OCI-LY3 (cell line): ENCODE data around the gene NPTN.
"Not testable (repeated sequence)": the region's sequence is repeated elsewhere in the genome, so short reads cannot be mapped to it uniquely, and the experiment has no call there.

Source experiments
- H2AFZ ChIP-seq: fragments of 200-600, 300-600 bp; shearing (Covaris generic); 2 replicates; pipeline ENCODE4 v1.6.0; 2014; ENCODE audit warnings: antibody characterized with exemption, low read depth, low read length
- H3K27ac ChIP-seq: fragments of 200-600, 300-600 bp; sonication (generic); 2 replicates; pipeline ENCODE4 v1.5.1; 2014; ENCODE audit warnings: mild to moderate bottlenecking, low read length, moderate library complexity, mixed read lengths
- H3K27me3 ChIP-seq: fragments of 200-600, 300-600 bp; sonication (generic); 2 replicates; pipeline ENCODE4 v1.6.1; 2014; ENCODE audit warnings: low read depth, low read length, mixed read lengths
- H3K36me3 ChIP-seq: fragments of 200-600, 300-600 bp; sonication (generic); replicated peaks from 2 replicates; pipeline ENCODE3; 2014; ENCODE audit warnings: low read depth, low read length, mixed read lengths
- H3K4me1 ChIP-seq: fragments of 300-600, 200-600 bp; sonication (generic); 2 replicates; pipeline ENCODE4 v1.6.1; 2014; ENCODE audit warnings: low read length, mixed read lengths
- H3K4me2 ChIP-seq: fragments of 200-600, 300-600 bp; sonication (generic); 2 replicates; pipeline ENCODE4 v1.6.1; 2014; ENCODE audit warnings: low read length, mixed read lengths
- H3K4me3 ChIP-seq: fragments of 300-600, 200-600 bp; sonication (generic); 2 replicates; pipeline ENCODE4 v1.5.1; 2014; ENCODE audit warnings: antibody characterized with exemption, mild to moderate bottlenecking, low read length, moderate library complexity
- H3K79me2 ChIP-seq: fragments of 300-600, 200-600 bp; shearing (Covaris generic); 2 replicates; pipeline ENCODE4 v1.6.1; 2014; ENCODE audit warnings: mild to moderate bottlenecking, low read length, mixed read lengths
- H3K9ac ChIP-seq: fragments of 300-600, 200-600 bp; shearing (Covaris generic); 2 replicates; pipeline ENCODE4 v1.6.0; 2014; ENCODE audit warnings: mild to moderate bottlenecking, low read length, moderate library complexity
- H3K9me3 ChIP-seq: fragments of 200-600, 300-600 bp; shearing (Covaris generic); 2 replicates; pipeline ENCODE4 v1.6.1; 2014; ENCODE audit warnings: low read length, mixed read lengths; ENCODE audit not compliant: insufficient read depth
- H4K20me1 ChIP-seq: fragments of 200-600, 300-600 bp; sonication (generic); 2 replicates; pipeline ENCODE4 v1.6.1; 2016; ENCODE audit warnings: low read length, mixed read lengths; ENCODE audit not compliant: insufficient read depth
- CTCF ChIP-seq: fragments of 200-600, 300-600 bp; sonication (generic); IDR thresholded peaks from 2 replicates; pipeline ENCODE4 v1.5.1; 2014; ENCODE audit warnings: antibody characterized with exemption, low read length, low read depth
- EZH2phosphoT487 ChIP-seq: fragments of 200-600 bp; shearing (Covaris generic); IDR thresholded peaks from 2 replicates; pipeline ENCODE4 v1.6.1; 2018; ENCODE audit warnings: antibody characterized with exemption, mixed run types, low read depth

NPTN gene

DNA sequence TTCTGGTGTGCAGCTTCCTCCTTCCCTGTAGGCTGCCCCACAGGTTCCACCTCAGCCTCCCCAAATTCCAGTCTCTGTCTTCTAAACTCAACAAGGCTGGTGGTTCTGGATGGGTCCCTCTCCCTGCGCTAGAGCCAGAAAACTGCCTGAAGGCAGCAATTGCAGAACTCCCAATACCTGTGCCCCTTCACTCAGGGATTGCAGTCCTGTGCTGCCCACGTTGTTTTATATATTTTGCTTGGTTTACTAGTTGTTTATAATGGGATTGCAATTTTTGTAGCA lies 14.8 kb upstream of the NPTN start:
- Histone ChIP-seq H3K27me3 (peaks cover 35% of the 10 kb centered on the region), H3K79me2 (no peaks in the 10 kb centered on the region), H2AFZ (no peak overlapping the region), H4K20me1 (no peaks in the 10 kb centered on the region), H3K4me3 (no peak overlapping the region), H3K27ac (no peak overlapping the region), H3K36me3 (no peaks in the 10 kb centered on the region), H3K9ac (no peak overlapping the region), H3K4me2 (no peak overlapping the region), H3K9me3 (no peaks in the 10 kb centered on the region), H3K4me1 (0 out of 2 replicates have a peak, but pooled peaks cover 3% of the 10 kb centered on the region)
- TF ChIP-seq CTCF (no peak), EZH2phosphoT487 (no peak)

GRCh38 chr15:73647259-73648013 lies 14.2 kb upstream of the NPTN start:
- no peak for TF ChIP-seq EZH2phosphoT487
- no peak for TF ChIP-seq CTCF
- no peak overlapping the region for H2AFZ ChIP-seq
- no peak overlapping the region for H3K4me2 ChIP-seq
- H3K27ac ChIP-seq = no peak overlapping the region
- H3K36me3 ChIP-seq = no peaks in the 10 kb centered on the region
- H3K4me3 ChIP-seq = no peak overlapping the region
- no peaks in the 10 kb centered on the region for H3K79me2 ChIP-seq
- H3K4me1 ChIP-seq = 0 out of 2 replicates have a peak, but pooled peaks cover 3% of the 10 kb centered on the region
- H4K20me1 ChIP-seq = no peaks in the 10 kb centered on the region
- no peak overlapping the region for H3K9ac ChIP-seq
- no peaks in the 10 kb centered on the region for H3K9me3 ChIP-seq
- peaks cover 40% of the 10 kb centered on the region for H3K27me3 ChIP-seq

DNA sequence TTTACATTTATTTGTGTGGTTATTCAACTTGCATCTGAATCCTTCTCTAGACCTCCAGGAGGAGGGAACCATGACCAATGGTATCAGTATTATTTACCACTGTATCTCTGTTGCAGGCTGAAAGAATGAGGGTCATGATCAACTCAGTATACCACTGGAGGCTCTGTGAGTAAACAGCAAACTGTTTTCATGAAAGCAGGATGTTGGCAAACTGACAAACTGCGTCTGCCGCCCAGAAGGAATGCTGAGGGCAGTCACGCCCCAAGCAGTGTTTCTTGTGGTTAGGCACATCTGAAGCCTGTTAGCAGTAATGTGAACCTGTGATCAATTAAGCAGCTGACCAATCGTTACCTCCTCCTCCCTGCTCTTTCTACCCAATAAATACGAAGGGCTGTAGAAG lies 6.3 kb upstream of the NPTN start:
- peaks cover 55% of the 10 kb centered on the region for H3K27me3 ChIP-seq
- not testable (repeated sequence) for H3K9ac ChIP-seq, H3K79me2 ChIP-seq, H3K9me3 ChIP-seq, H4K20me1 ChIP-seq, H3K4me2 ChIP-seq, H3K27ac ChIP-seq, H3K4me1 ChIP-seq, H3K36me3 ChIP-seq, H2AFZ ChIP-seq, H3K4me3 ChIP-seq

- H3K4me2 ChIP-seq = no peak overlapping the region
- H3K79me2 ChIP-seq = peaks cover 4% of the 10 kb centered on the region
- H3K9me3 ChIP-seq = no peaks in the 10 kb centered on the region
- H3K4me1 ChIP-seq = peaks cover 5% of the 10 kb centered on the region
- TF ChIP-seq CTCF (no peak), EZH2phosphoT487 (no peak)
- H4K20me1 ChIP-seq = no peaks in the 10 kb centered on the region; the same call in 1 of the 2 replicates
- no peak overlapping the region for H2AFZ ChIP-seq
- no peak overlapping the region for H3K4me3 ChIP-seq
- H3K9ac ChIP-seq = no peak overlapping the region
- H3K36me3 ChIP-seq = no peaks in the 10 kb centered on the region
- H3K27me3 ChIP-seq = peaks cover 38% of the 10 kb centered on the region
- H3K27ac ChIP-seq = no peak overlapping the region
These were observed 4.3 kb upstream of the NPTN start for GRCh38 chr15:73637527-73637926.
